H1 (cell line): ENCODE measurements around the gene SEMA7A. TPM values are rescaled to one million over a fixed set of nuclear protein-coding genes. Genes with fewer than 3 reads are reported as not detected.
A peak's percentile ranks its signal among the peaks of the same experiment; 100 is the strongest.

ENCODE experiments used
- CTCF ChIA-PET: fragments of 300-600 bp; sonication (Branson Sonifier 250); formaldehyde crosslinking; loops from one replicate; lab custom pipeline; 2021; ENCODE audit not compliant: partially characterized antibody; lab: Charles Lee
- POLR2A ChIA-PET: fragments of 300-600 bp; sonication (Branson Sonifier 250); formaldehyde crosslinking; loops from one replicate; lab custom pipeline; 2021; ENCODE audit warnings: inconsistent platforms; ENCODE audit not compliant: partially characterized antibody; lab: Charles Lee
- DNase-seq, 2 experiments: peaks; one replicate each; pipeline versions ENCODE4 v3.0.0 to v3.0.0-alpha.2; 2010 to 2022; ENCODE audit warnings: low spot score in 2 of 2, low read depth in 1 of 2, mixed read lengths in 1 of 2
- FAIRE-seq: peaks from 2 replicates; lab custom pipeline; 2011; peaks lifted over from hg19 to GRCh38; lab: Jason Lieb, UNC
- H2AFZ ChIP-seq: 2 replicates; pipeline ENCODE4 v1.8.1; 2012; ENCODE audit warnings: low read length, inconsistent platforms
- H2AK5ac ChIP-seq: 2 replicates; pipeline ENCODE4 v1.6.1; 2013; ENCODE audit warnings: low read depth, low read length
- H2BK120ac ChIP-seq: replicated peaks from 2 replicates; pipeline ENCODE3; 2013; ENCODE audit warnings: low read depth, low read length, inconsistent platforms
- H2BK12ac ChIP-seq: 2 replicates; pipeline ENCODE4 v1.6.1; 2013; ENCODE audit warnings: low read depth, low read length
- H2BK15ac ChIP-seq: 2 replicates; pipeline ENCODE4 v1.6.1; 2013; ENCODE audit warnings: low read length
- H2BK20ac ChIP-seq: 2 replicates; pipeline ENCODE4 v1.6.1; 2013; ENCODE audit warnings: low read length
- H2BK5ac ChIP-seq: 2 replicates; pipeline ENCODE4 v1.6.1; 2013; ENCODE audit warnings: low read depth, low read length
- H3K14ac ChIP-seq: 2 replicates; pipeline ENCODE4 v1.6.1; 2013; ENCODE audit warnings: inconsistent platforms; ENCODE audit not compliant: insufficient read length
- H3K18ac ChIP-seq: 2 replicates; pipeline ENCODE4 v1.6.1; 2013; ENCODE audit warnings: low read length; ENCODE audit errors: extremely low read depth
- H3K23ac ChIP-seq: 2 replicates; pipeline ENCODE4 v1.6.1; 2013; ENCODE audit warnings: inconsistent platforms; ENCODE audit not compliant: insufficient read length
- H3K23me2 ChIP-seq: 2 replicates; pipeline ENCODE4 v1.6.1; 2013; ENCODE audit warnings: low read depth, low read length
- H3K27ac ChIP-seq: 2 replicates; pipeline ENCODE4 v1.6.1; 2011; ENCODE audit warnings: low read depth, low read length, inconsistent platforms
- H3K27me3 ChIP-seq, 4 experiments: replicated peaks in 1 of 4; 1 replicate in 1 of 4; 2 replicates in 3 of 4; pipeline versions ENCODE4 v1.6.1 to v1.8.1; 2011 to 2013; ENCODE audit warnings: low read length in 3 of 4, mild to moderate bottlenecking in 3 of 4, inconsistent platforms in 2 of 4, mixed read lengths in 2 of 4, moderate library complexity in 1 of 4; ENCODE audit not compliant: control insufficient read depth in 3 of 4, insufficient read depth in 3 of 4; ENCODE audit errors: extremely low read depth in 1 of 4
- H3K36me3 ChIP-seq, 4 experiments: 2 replicates each; pipeline versions ENCODE4 v1.6.1 to v1.8.1; 2011 to 2013; ENCODE audit warnings: mild to moderate bottlenecking in 4 of 4, low read length in 3 of 4, moderate library complexity in 2 of 4, control low read depth in 1 of 4, inconsistent platforms in 1 of 4; ENCODE audit not compliant: insufficient read depth in 4 of 4, control insufficient read depth in 2 of 4
- H3K4ac ChIP-seq: replicated peaks from 2 replicates; pipeline ENCODE3; 2013; ENCODE audit warnings: low read length, low read depth, mixed read lengths, inconsistent platforms; ENCODE audit not compliant: insufficient read length
- H3K4me1 ChIP-seq, 4 experiments: replicated peaks in 1 of 4; 1 replicate in 1 of 4; 2 replicates in 3 of 4; pipeline versions ENCODE4 v1.6.1 to v1.8.1; 2011 to 2013; ENCODE audit warnings: low read length in 3 of 4, inconsistent platforms in 2 of 4, mixed read lengths in 1 of 4; ENCODE audit not compliant: insufficient read depth in 4 of 4, control insufficient read depth in 3 of 4
- H3K4me2 ChIP-seq, 2 experiments: 2 replicates each; pipeline versions ENCODE4 v1.6.1 to v1.8.1; 2011 to 2013; ENCODE audit warnings: low read depth in 2 of 2, low read length in 2 of 2, control low read depth in 1 of 2, inconsistent platforms in 1 of 2, mild to moderate bottlenecking in 1 of 2; ENCODE audit not compliant: insufficient read depth in 1 of 2
- H3K4me3 ChIP-seq, 4 experiments: fragments of 200-600, 300-600 bp in 1 of 4; sonication (generic), shearing (Covaris generic), sonication (Bioruptor Twin) in 1 of 4; 2 replicates each; pipeline versions ENCODE4 v1.5.1 to v1.8.1; 2011 to 2016; ENCODE audit warnings: low read length in 4 of 4, low read depth in 3 of 4, control low read depth in 2 of 4, inconsistent platforms in 2 of 4, mild to moderate bottlenecking in 2 of 4, mixed read lengths in 1 of 4, moderate library complexity in 1 of 4; ENCODE audit not compliant: insufficient read depth in 2 of 4; ENCODE audit errors: extremely low read depth in 1 of 4
- H3K56ac ChIP-seq: replicated peaks from 2 replicates; pipeline ENCODE3; 2013; ENCODE audit warnings: low read depth, mild to moderate bottlenecking, mixed read lengths, low read length, inconsistent platforms; ENCODE audit not compliant: insufficient read length
- H3K79me1 ChIP-seq: 2 replicates; pipeline ENCODE4 v1.6.1; 2013; ENCODE audit warnings: low read depth, low read length, control low read depth
- H3K79me2 ChIP-seq, 2 experiments: 2 replicates each; pipeline versions ENCODE4 v1.6.1 to v1.8.1; 2012 to 2013; ENCODE audit warnings: low read length in 2 of 2, mild to moderate bottlenecking in 2 of 2, inconsistent platforms in 1 of 2; ENCODE audit not compliant: insufficient read depth in 2 of 2, control insufficient read depth in 1 of 2
- H3K9ac ChIP-seq, 4 experiments: replicated peaks in 1 of 4; 1 replicate in 1 of 4; 2 replicates in 3 of 4; pipeline versions ENCODE4 v1.6.1 to v1.8.1; 2011 to 2013; ENCODE audit warnings: low read depth in 3 of 4, low read length in 3 of 4, control low read depth in 2 of 4, mild to moderate bottlenecking in 2 of 4, moderate library complexity in 2 of 4, inconsistent platforms in 1 of 4; ENCODE audit errors: extremely low read depth in 1 of 4
- H3K9me3 ChIP-seq, 2 experiments: 2 replicates each; pipeline versions ENCODE4 v1.6.1 to v1.8.1; 2012 to 2013; ENCODE audit warnings: mild to moderate bottlenecking in 2 of 2, moderate library complexity in 2 of 2, control low read depth in 1 of 2, inconsistent platforms in 1 of 2, low read depth in 1 of 2, low read length in 1 of 2, mixed read lengths in 1 of 2; ENCODE audit not compliant: insufficient read depth in 2 of 2
- H4K20me1 ChIP-seq, 2 experiments: replicated peaks in 1 of 2; 2 replicates each; pipeline versions ENCODE3 to v1.8.1; 2011 to 2013; ENCODE audit warnings: inconsistent platforms in 2 of 2, low read length in 2 of 2, mild to moderate bottlenecking in 1 of 2; ENCODE audit not compliant: insufficient read depth in 2 of 2, control insufficient read depth in 1 of 2
- H4K5ac ChIP-seq: 2 replicates; pipeline ENCODE4 v1.6.1; 2013; ENCODE audit warnings: low read length, low read depth, mixed read lengths, inconsistent platforms; ENCODE audit not compliant: insufficient read length
- H4K8ac ChIP-seq: 2 replicates; pipeline ENCODE4 v1.8.0; 2013; ENCODE audit warnings: mild to moderate bottlenecking, moderate library complexity, low read length, inconsistent platforms; ENCODE audit not compliant: insufficient read depth; ENCODE audit errors: extremely low read depth
- H4K91ac ChIP-seq: replicated peaks from 2 replicates; pipeline ENCODE3; 2013; ENCODE audit warnings: low read length, mixed read lengths, inconsistent platforms; ENCODE audit not compliant: insufficient read length
- POU5F1 ChIP-seq: IDR thresholded peaks from 2 replicates; pipeline ENCODE4 v1.6.1; 2011; ENCODE audit warnings: low read depth, mild to moderate bottlenecking, low read length, moderate library complexity
- TEAD4 ChIP-seq: IDR thresholded peaks from 2 replicates; pipeline ENCODE4 v1.6.1; 2012; ENCODE audit warnings: low read depth, low read length, inconsistent platforms, mixed read lengths
- WGBS, 2 experiments: shearing (Covaris generic) in 1 of 2; methylation state at CpG; one replicate each; pipeline versions ENCODE4 v1.1.6 to v1.1.7; 2013 to 2015; ENCODE audit warnings: low lambda C conversion rate in 2 of 2, mixed read lengths in 2 of 2, inconsistent platforms in 1 of 2, low coverage in 1 of 2, missing lambda C conversion rate in 1 of 2; ENCODE audit not compliant: insufficient replicate concordance in 2 of 2, insufficient coverage in 1 of 2, insufficient read length in 1 of 2; ENCODE audit errors: extremely low coverage in 1 of 2, missing lambda C conversion rate in 1 of 2; 5-methylcytosine and 5-hydroxymethylcytosine counted together
- polyA plus RNA-seq, 7 experiments: library from polyadenylated mRNA; depleted of rRNA in 3 of 7; stranded (reverse) in 5 of 7; unstranded in 2 of 7; fragments of >200 nt in 5 of 7; fragments of 200-250 nt in 2 of 7; gene quantifications; 1 replicate in 5 of 7; 2 replicates in 1 of 7; 4 replicates in 1 of 7; pipeline versions ENCODE4 v1.2.1 to v1.2.3, GENCODE V29; 2011 to 2013; ENCODE audit warnings: missing spikeins in 2 of 7, mixed read lengths in 2 of 7
- total RNA-seq: library from RNA; stranded (reverse); fragmentation: NEBNext Ultra II Directional; extraction: Animal tissue kit (Norgen Biotek cat#: 25700); gene quantifications from 2 replicates; pipeline ENCODE4 v1.2.1, GENCODE V29; 2021

SEMA7A gene
- total and polyA plus RNA-seq, 2 of the 8 experiments (the other 6 are each of a cell fraction or from before 2014, with no cell fraction given): 10.7 to 15.0 TPM

GRCh38 chr15:74406992-74407705, 26.6 kb downstream of the SEMA7A start:
- no peak overlapping the region for H3K9ac ChIP-seq
- POLR2A ChIA-PET: interaction anchor here (1.5 kb wide), 1 partner anchor 37 kb away, joined by 4 read pairs; no protein-coding TSS in a partner anchor

More at GRCh38 chr15:74406992-74407705, 26.6 kb downstream of the SEMA7A start:
- no peak overlapping the region for H2BK5ac ChIP-seq
- H2AK5ac ChIP-seq: no peak overlapping the region
- CTCF ChIA-PET: interaction anchor here (1.2 to 5.5 kb wide), 7 partner anchors 13 to 87 kb away, joined by 3 to 48 read pairs (median 5); no protein-coding TSS in a partner anchor
- no peaks in the 10 kb centered on the region for H3K23me2 ChIP-seq
- H2BK12ac ChIP-seq: 0 out of 2 replicates have a peak overlapping the region, but pooled peaks have one; percentile 52
- no peak overlapping the region for H3K56ac ChIP-seq
- no peak overlapping the region for H4K5ac ChIP-seq
- H3K4me3 ChIP-seq: no peak overlapping the region
- H2BK20ac ChIP-seq: no peak overlapping the region
- H3K18ac ChIP-seq: 0 out of 2 replicates have a peak overlapping the region, but pooled peaks have one; percentile 32
- H4K8ac ChIP-seq: 0 out of 2 replicates have a peak overlapping the region, but pooled peaks have one; percentile 42
- H3K27me3 ChIP-seq: no peaks in the 10 kb centered on the region; a peak in 2 of 7 replicates
- no peak overlapping the region for H2AFZ ChIP-seq
- no peak overlapping the region for H3K4ac ChIP-seq
- H3K23ac ChIP-seq: no peak overlapping the region
- no peak overlapping the region for H2BK120ac ChIP-seq
- H4K20me1 ChIP-seq: peaks cover 0 to 3% of the 10 kb centered on the region in 2 experiments
- DNase-seq: no peak
- WGBS, 2 experiments: 61% methylated on average over 12 of the region's 12 CpGs; no CpG with 5 or more reads in 1 of the 2 experiments
- H3K36me3 ChIP-seq: peaks cover 0 to 6% (median 1%) of the 10 kb centered on the region in 4 experiments; a peak in 4 of 8 replicates
- H3K4me1 ChIP-seq: peaks cover 0 to 10% (median 3%) of the 10 kb centered on the region in 4 experiments; a peak in 5 of 7 replicates
- H3K4me2 ChIP-seq: peak overlapping the region in 1 of 2 experiments; percentile 5; a peak in 1 of 4 replicates
- H2BK15ac ChIP-seq: no peak overlapping the region
- H3K27ac ChIP-seq: no peak overlapping the region
- H3K79me1 ChIP-seq: no peaks in the 10 kb centered on the region
- H3K9me3 ChIP-seq: no peaks in the 10 kb centered on the region
- TF ChIP-seq POU5F1 (no peak), TEAD4 (0 out of 2 replicates have a peak, but pooled peaks have one; percentile 13)
- TF ChIP-seq, all 59 proteins: peak for 1
- FAIRE-seq: no peak
- Histone ChIP-seq H3K14ac (no peak overlapping the region), H4K91ac (no peak overlapping the region), H3K79me2 (no peaks in the 10 kb centered on the region)
